Measurements from ENCODE around the gene EFNA5. TPM values are rescaled to one million over a fixed set of nuclear protein-coding genes. Genes with fewer than 3 reads are reported as not detected.

The EFNA5 gene
- total RNA-seq, 1 donor from 2014 or later: 12.0 TPM

DNA sequence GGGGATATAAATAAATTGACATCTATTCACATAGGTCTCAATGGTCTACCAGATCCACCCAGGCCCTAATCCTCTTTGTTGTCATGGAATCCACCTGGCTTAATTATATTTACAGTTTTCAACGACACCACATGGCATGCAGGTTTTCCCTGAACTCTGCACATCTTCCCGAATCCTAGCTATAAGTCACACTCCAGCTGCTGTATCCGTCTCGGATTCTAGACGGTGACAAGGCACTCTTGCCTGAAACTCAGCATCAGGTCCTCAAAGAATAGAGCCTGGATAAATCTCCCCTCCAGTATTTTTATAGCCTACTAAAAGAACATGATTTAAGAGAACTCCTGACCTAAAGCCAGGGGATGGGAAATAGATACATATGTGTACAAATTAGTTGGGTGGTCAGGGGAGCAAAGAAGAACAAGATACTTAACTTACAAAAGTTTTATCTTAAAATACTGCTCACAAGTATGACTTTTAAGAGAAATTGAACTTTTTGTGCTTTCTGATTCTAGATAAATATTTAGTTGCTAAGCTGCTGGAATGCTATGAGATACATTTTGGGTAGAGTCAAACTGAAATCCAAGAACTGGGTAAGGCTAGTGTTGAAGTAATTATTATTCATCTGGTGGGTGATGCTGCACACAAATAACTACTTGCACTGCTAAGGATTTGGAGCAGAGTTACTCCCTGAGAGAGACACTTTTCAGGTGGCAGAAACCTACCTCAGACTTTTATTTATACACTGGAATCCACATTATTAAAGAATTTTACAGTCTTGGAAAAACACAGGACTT is 187.3 kb downstream of the EFNA5 start:
- Mint-ChIP-seq H3K4me3 (ENCODE audit: low read depth) (no peak overlapping the region), H3K9me3 (ENCODE audit: low read depth) (no peaks in the 10 kb centered on the region), H3K36me3 (ENCODE audit: insufficient read depth) (no peaks in the 10 kb centered on the region), H3K4me1 (ENCODE audit: low read depth) (peaks cover 9% of the 10 kb centered on the region), H3K27ac (no peak overlapping the region), H3K27me3 (no peaks in the 10 kb centered on the region)
- TF ChIP-seq, protein P1, sequence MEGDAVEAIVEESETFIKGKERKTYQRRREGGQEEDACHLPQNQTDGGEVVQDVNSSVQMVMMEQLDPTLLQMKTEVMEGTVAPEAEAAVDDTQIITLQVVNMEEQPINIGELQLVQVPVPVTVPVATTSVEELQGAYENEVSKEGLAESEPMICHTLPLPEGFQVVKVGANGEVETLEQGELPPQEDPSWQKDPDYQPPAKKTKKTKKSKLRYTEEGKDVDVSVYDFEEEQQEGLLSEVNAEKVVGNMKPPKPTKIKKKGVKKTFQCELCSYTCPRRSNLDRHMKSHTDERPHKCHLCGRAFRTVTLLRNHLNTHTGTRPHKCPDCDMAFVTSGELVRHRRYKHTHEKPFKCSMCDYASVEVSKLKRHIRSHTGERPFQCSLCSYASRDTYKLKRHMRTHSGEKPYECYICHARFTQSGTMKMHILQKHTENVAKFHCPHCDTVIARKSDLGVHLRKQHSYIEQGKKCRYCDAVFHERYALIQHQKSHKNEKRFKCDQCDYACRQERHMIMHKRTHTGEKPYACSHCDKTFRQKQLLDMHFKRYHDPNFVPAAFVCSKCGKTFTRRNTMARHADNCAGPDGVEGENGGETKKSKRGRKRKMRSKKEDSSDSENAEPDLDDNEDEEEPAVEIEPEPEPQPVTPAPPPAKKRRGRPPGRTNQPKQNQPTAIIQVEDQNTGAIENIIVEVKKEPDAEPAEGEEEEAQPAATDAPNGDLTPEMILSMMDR (IDR thresholded peaks at IDR 0.05; ENCODE audit: unreplicated experiment): no peak
- DNase-seq (ENCODE audit: low spot score, unreplicated experiment): no peak

DNA sequence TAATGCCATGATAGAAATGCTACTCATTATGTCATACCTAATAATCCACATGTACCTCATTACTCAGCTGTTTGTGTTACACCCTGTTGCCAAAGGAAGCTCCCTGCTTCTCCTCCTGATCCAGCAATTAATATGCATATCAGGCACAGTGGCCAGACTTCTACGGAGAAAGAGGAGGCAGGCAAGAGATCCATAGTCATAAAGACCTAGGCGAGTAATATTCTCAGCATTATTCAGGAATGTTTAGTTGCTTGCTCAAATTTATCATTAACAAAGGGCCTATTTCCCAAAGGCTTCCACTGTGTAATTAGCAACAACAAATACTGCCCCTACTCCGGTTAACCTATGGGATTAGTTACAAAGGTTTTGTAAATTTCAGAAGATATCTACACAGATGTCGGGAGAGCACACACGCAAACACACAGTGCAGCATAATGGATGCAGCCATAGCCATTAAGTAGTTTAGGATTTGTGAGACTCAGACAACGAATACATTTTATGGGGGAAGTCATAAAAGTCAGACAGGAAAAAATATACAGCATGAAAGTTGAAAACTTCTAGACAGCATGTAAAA is 192.6 kb downstream of the EFNA5 start:
- Mint-ChIP-seq H3K4me3 (ENCODE audit: low read depth) (no peak overlapping the region), H3K27me3 (no peaks in the 10 kb centered on the region)
- TF ChIP-seq, protein P1 (IDR thresholded peaks at IDR 0.05; ENCODE audit: unreplicated experiment): no peak

DNA sequence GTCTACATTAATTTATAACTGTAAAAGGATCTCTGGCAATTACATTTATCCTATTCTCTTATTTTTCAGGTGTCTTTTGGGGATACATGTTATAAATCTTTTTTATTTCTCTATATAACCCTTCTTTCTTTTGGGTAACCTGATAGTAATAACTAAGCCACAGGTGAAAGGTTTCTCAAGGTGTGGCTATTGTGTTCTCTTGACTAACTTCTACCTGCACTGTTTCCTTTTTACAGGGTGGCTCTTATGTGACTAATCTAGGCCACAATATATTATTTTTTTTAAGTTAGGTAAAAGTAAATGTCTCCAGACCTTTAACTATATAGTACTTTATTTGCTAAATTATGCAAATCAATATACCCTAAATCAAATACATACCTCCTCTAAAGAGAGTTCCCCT is 193.2 kb downstream of the EFNA5 start:
- Mint-ChIP-seq H3K9me3 (ENCODE audit: low read depth) (no peaks in the 10 kb centered on the region), H3K36me3 (ENCODE audit: insufficient read depth) (no peaks in the 10 kb centered on the region), H3K4me1 (ENCODE audit: low read depth) (peaks cover 35% of the 10 kb centered on the region), H3K4me3 (ENCODE audit: low read depth) (no peak overlapping the region), H3K27me3 (no peaks in the 10 kb centered on the region), H3K27ac (no peak overlapping the region)
- TF ChIP-seq, protein P1 (IDR thresholded peaks at IDR 0.05; ENCODE audit: unreplicated experiment): no peak
- DNase-seq (ENCODE audit: low spot score, unreplicated experiment): no peak

More for the DNA sequence above, 192.6 kb downstream of the EFNA5 start:
- H3K36me3 Mint-ChIP-seq (ENCODE audit: insufficient read depth): no peaks in the 10 kb centered on the region
- H3K27ac Mint-ChIP-seq: peak overlapping the region; percentile 1
- peaks cover 30% of the 10 kb centered on the region for H3K4me1 Mint-ChIP-seq (ENCODE audit: low read depth)
- H3K9me3 Mint-ChIP-seq (ENCODE audit: low read depth): no peaks in the 10 kb centered on the region
- DNase-seq (ENCODE audit: low spot score, unreplicated experiment): no peak

DNA sequence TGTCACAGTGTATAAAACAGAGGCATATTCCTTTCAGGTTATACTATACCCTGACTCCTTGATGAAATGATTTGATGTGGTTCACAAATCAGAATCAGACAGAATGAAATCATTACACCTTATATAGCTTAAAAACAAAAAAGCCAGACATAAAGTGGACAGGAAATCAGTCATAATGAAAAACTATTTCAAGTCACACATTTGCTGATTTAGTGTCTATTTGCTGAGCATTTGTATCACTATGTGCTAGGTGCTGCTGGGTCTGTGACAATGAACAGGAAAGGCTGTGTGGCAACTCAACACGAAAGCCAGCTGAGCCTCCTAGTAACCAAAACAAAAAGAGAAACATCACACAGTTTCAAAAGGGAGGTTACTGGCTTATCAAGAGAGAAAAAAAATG is 194.0 kb downstream of the EFNA5 start:
- peaks cover 36% of the 10 kb centered on the region for H3K4me1 Mint-ChIP-seq (ENCODE audit: low read depth)
- TF ChIP-seq, protein P1 (IDR thresholded peaks at IDR 0.05; ENCODE audit: unreplicated experiment): no peak
- no peak overlapping the region for H3K27ac Mint-ChIP-seq
- H3K27me3 Mint-ChIP-seq: no peaks in the 10 kb centered on the region
- no peaks in the 10 kb centered on the region for H3K9me3 Mint-ChIP-seq (ENCODE audit: low read depth)
- H3K36me3 Mint-ChIP-seq (ENCODE audit: insufficient read depth): no peaks in the 10 kb centered on the region
- DNase-seq (ENCODE audit: low spot score, unreplicated experiment): no peak
- H3K4me3 Mint-ChIP-seq (ENCODE audit: low read depth): no peak overlapping the region

DNA sequence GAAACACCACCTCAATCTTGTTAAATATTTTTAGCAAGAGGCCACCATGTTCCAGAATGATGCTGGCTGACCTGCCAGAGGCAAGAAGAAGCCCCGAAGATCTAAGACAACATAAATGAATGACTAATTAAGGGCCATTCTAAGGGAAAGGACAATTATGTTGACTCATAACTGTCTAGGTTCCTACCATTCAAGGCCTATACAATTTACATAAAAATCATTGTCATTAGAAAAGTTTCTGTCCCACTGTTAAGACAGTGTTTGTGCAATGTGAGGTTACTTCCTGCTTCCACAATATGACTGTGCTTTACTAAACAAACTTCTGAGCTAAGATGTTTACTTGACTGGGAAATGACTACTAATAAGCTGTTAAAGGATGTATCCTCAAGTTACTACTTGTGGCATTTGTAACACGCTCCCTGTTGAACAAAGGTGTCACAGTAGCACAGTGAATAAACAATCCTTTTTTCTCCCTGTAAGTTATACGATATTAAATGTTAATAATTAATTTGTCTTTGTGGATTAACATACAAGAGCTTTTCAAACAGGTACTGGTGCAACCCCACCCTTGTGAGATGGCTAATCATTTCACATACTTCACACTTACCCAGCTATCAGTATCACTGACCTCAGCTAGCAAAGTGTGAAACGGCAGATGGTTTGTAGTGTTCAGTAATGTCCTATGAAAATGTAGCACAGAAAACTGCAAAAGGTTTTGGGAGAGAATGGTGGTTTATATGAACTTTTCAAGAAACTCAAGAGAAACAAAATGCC is 195.8 kb downstream of the EFNA5 start:
- peak overlapping the region; percentile 49 for H3K27ac Mint-ChIP-seq
- DNase-seq (ENCODE audit: low spot score, unreplicated experiment): no peak
- H3K4me3 Mint-ChIP-seq (ENCODE audit: low read depth): no peak overlapping the region
- TF ChIP-seq, protein P1 (IDR thresholded peaks at IDR 0.05; ENCODE audit: unreplicated experiment): no peak
- H3K36me3 Mint-ChIP-seq (ENCODE audit: insufficient read depth): no peaks in the 10 kb centered on the region
- no peaks in the 10 kb centered on the region for H3K27me3 Mint-ChIP-seq
- H3K4me1 Mint-ChIP-seq (ENCODE audit: low read depth): peaks cover 36% of the 10 kb centered on the region
- H3K9me3 Mint-ChIP-seq (ENCODE audit: low read depth): no peaks in the 10 kb centered on the region

All from progenitor cell of endocrine pancreas (in vitro differentiated cells).